Liver (tissue), 9 donors: Measurements from ENCODE around the gene USP9X. TPM values are rescaled to one million over a fixed set of nuclear protein-coding genes. Genes with fewer than 3 reads are reported as not detected.

Source experiments
- DNase-seq: peaks from one replicate; pipeline ENCODE4 v3.0.0-alpha.2; 2017; ENCODE audit warnings: low spot score
- H3K27ac ChIP-seq, 2 donors: one replicate each; pipeline ENCODE4 v1.7.0; 2013; ENCODE audit warnings: inconsistent platforms in 2 of 2, low read length in 2 of 2, control low read depth in 1 of 2, low read depth in 1 of 2, mild to moderate bottlenecking in 1 of 2
- H3K27me3 ChIP-seq, 4 donors: one replicate each; pipeline versions ENCODE4 v1.6.1 to v1.7.0; 2013; ENCODE audit warnings: low read length in 3 of 4, inconsistent platforms in 1 of 4, mild to moderate bottlenecking in 1 of 4, moderate library complexity in 1 of 4; ENCODE audit not compliant: control insufficient read depth in 4 of 4, insufficient read depth in 4 of 4
- H3K36me3 ChIP-seq, 4 donors: one replicate each; pipeline versions ENCODE4 v1.6.1 to v1.7.0; 2013; ENCODE audit warnings: low read length in 3 of 4, mild to moderate bottlenecking in 3 of 4, low read depth in 1 of 4, moderate library complexity in 1 of 4; ENCODE audit not compliant: control insufficient read depth in 4 of 4, insufficient read depth in 3 of 4
- H3K4me1 ChIP-seq, 4 donors: one replicate each; pipeline versions ENCODE4 v1.6.1 to v1.7.0; 2013; ENCODE audit warnings: low read length in 3 of 4, mild to moderate bottlenecking in 3 of 4, moderate library complexity in 1 of 4; ENCODE audit not compliant: control insufficient read depth in 4 of 4, insufficient read depth in 4 of 4
- H3K4me3 ChIP-seq, 3 donors: one replicate each; pipeline versions ENCODE4 v1.6.1 to v1.7.0; 2013; ENCODE audit warnings: low read length in 3 of 3, control low read depth in 1 of 3, low read depth in 1 of 3, mild to moderate bottlenecking in 1 of 3
- H3K9ac ChIP-seq, 2 donors: one replicate each; pipeline ENCODE4 v1.7.0; 2013; ENCODE audit warnings: low read length in 2 of 2, mild to moderate bottlenecking in 2 of 2, moderate library complexity in 2 of 2, control low read depth in 1 of 2, low read depth in 1 of 2
- H3K9me3 ChIP-seq, 4 donors: one replicate each; pipeline versions ENCODE4 v1.6.1 to v1.7.0; 2013; ENCODE audit warnings: low read length in 3 of 4; ENCODE audit not compliant: control insufficient read depth in 4 of 4
- ATF3 ChIP-seq: IDR thresholded peaks from 2 replicates; pipeline ENCODE4 v1.6.1; 2016; ENCODE audit warnings: antibody characterized with exemption
- CTCF ChIP-seq: fragments of 150-350 bp; IDR thresholded peaks from 2 replicates; pipeline ENCODE4 v1.5.1; 2017; ENCODE audit warnings: improper control_type of control experiment, low read depth, low read length; ENCODE audit not compliant: missing input control
- EGR1 ChIP-seq, 2 donors: IDR thresholded peaks; 2 replicates each; pipeline ENCODE4 v1.6.1; 2016 to 2018; ENCODE audit warnings: antibody characterized with exemption in 2 of 2, low read depth in 2 of 2
- FOXA1 ChIP-seq: IDR thresholded peaks from 2 replicates; pipeline ENCODE4 v1.6.1; 2016; ENCODE audit warnings: antibody characterized with exemption
- FOXA2 ChIP-seq: IDR thresholded peaks from 2 replicates; pipeline ENCODE4 v1.6.1; 2016; ENCODE audit warnings: antibody characterized with exemption
- GABPA ChIP-seq, 2 donors: IDR thresholded peaks in 1 of 2; conservative IDR thresholded peaks in 1 of 2; 2 replicates each; pipeline ENCODE4 v1.6.1; 2016; ENCODE audit warnings: antibody characterized with exemption in 2 of 2, mild to moderate bottlenecking in 1 of 2, moderate library complexity in 1 of 2
- HNF4A ChIP-seq, 2 donors: conservative IDR thresholded peaks; 2 replicates each; pipeline ENCODE4 v1.6.1; 2016; ENCODE audit warnings: antibody characterized with exemption in 2 of 2, mild to moderate bottlenecking in 2 of 2
- HNF4G ChIP-seq: IDR thresholded peaks from 2 replicates; pipeline ENCODE4 v1.6.1; 2016; ENCODE audit warnings: antibody characterized with exemption
- JUND ChIP-seq, 2 donors: IDR thresholded peaks; 2 replicates each; pipeline ENCODE4 v1.6.1; 2016; ENCODE audit warnings: antibody characterized with exemption in 2 of 2
- MAX ChIP-seq: IDR thresholded peaks from 2 replicates; pipeline ENCODE4 v1.6.1; 2016; ENCODE audit warnings: antibody characterized with exemption
- RAD21 ChIP-seq, 2 donors: IDR thresholded peaks; 2 replicates each; pipeline ENCODE4 v1.6.1; 2016; ENCODE audit warnings: antibody characterized with exemption in 2 of 2, mild to moderate bottlenecking in 2 of 2
- RXRA ChIP-seq, 2 donors: IDR thresholded peaks; 2 replicates each; pipeline ENCODE4 v1.6.1; 2017 to 2018; ENCODE audit warnings: antibody characterized with exemption in 2 of 2, mild to moderate bottlenecking in 1 of 2
- SP1 ChIP-seq: IDR thresholded peaks from 2 replicates; pipeline ENCODE4 v1.6.1; 2018; ENCODE audit warnings: antibody characterized with exemption, mild to moderate bottlenecking
- TAF1 ChIP-seq: conservative IDR thresholded peaks from 2 replicates; pipeline ENCODE4 v1.6.1; 2016; ENCODE audit warnings: antibody characterized with exemption, mild to moderate bottlenecking
- YY1 ChIP-seq: IDR thresholded peaks from 2 replicates; pipeline ENCODE4 v1.6.1; 2016; ENCODE audit warnings: antibody characterized with exemption, mild to moderate bottlenecking
- ZBTB33 ChIP-seq: IDR thresholded peaks from 2 replicates; pipeline ENCODE4 v1.6.1; 2016; ENCODE audit warnings: antibody characterized with exemption
- WGBS: extraction: QIAGEN DNeasy Blood & Tissue Kit; methylation state at CpG from one replicate; pipeline ENCODE4 v1.1.7; 2013; 5-methylcytosine and 5-hydroxymethylcytosine counted together
- polyA plus RNA-seq, 2 donors: library from polyadenylated mRNA; stranded (reverse) in 1 of 2; unstranded in 1 of 2; fragments of 200-250 nt in 1 of 2; fragments of >200 nt in 1 of 2; fragmentation: Nextera tagmentation in 1 of 2; extraction: Ambion mirVana in 1 of 2; gene quantifications; one replicate each; pipeline versions ENCODE4 v1.2.1 to v1.2.3, GENCODE V29; 2013 to 2015
- total RNA-seq, 2 donors: library from RNA; depleted of rRNA; stranded (reverse); fragments of >200 nt; gene quantifications; one replicate each; pipeline ENCODE4 v1.2.3, GENCODE V29; 2014
- donor health status: healthy.
- donor health status: healthy.
- donor health status: healthy.
- donor health status: healthy.
- donor health status: healthy.

Gene USP9X
- total and polyA plus RNA-seq, 4 donors: 13.4 to 117 (median 60.9) TPM

GRCh38 chrX:41152221-41152620 is 67.0 kb downstream of the USP9X start:
- Histone ChIP-seq H3K27ac (no peak overlapping the region), H3K4me3 (no peak overlapping the region), H3K36me3 (peaks cover 0 to 53% (median 33%) of the 10 kb centered on the region in 4 donors), H3K4me1 (no peaks in the 10 kb centered on the region), H3K9me3 (no peaks in the 10 kb centered on the region), H3K9ac (no peak overlapping the region), H3K27me3 (no peaks in the 10 kb centered on the region)
- TF ChIP-seq EGR1 (IDR thresholded peaks at IDR 0.05; ENCODE audit: low read depth in 2 of 2) (no peak), JUND (IDR thresholded peaks at IDR 0.05) (no peak), FOXA1 (no peak), ATF3 (no peak)
- DNase-seq: no peak
- WGBS: 95% methylated on average over 4 of the region's 4 CpGs

GRCh38 chrX:41153448-41153847 is 68.2 kb downstream of the USP9X start:
- DNase-seq: no peak
- TF ChIP-seq FOXA2 (no peak), RAD21 (IDR thresholded peaks at IDR 0.05) (no peak), RXRA (IDR thresholded peaks at IDR 0.05) (no peak), TAF1 (no peak), EGR1 (IDR thresholded peaks at IDR 0.05; ENCODE audit: low read depth in 2 of 2) (no peak), MAX (no peak), JUND (IDR thresholded peaks at IDR 0.05) (no peak), CTCF (no peak), GABPA (IDR thresholded peaks at IDR 0.05 in 1 of 2, conservative IDR thresholded peaks at IDR 0.05 in 1 of 2) (no peak), ZBTB33 (no peak), SP1 (no peak), HNF4A (conservative IDR thresholded peaks at IDR 0.05) (no peak), HNF4G (no peak)
- Histone ChIP-seq H3K9ac (no peak overlapping the region), H3K36me3 (peaks cover 0 to 53% (median 26%) of the 10 kb centered on the region in 4 donors), H3K4me1 (no peaks in the 10 kb centered on the region), H3K27me3 (no peaks in the 10 kb centered on the region), H3K4me3 (no peak overlapping the region), H3K27ac (no peak overlapping the region), H3K9me3 (no peaks in the 10 kb centered on the region)
- 93% methylated on average over 2 of the region's 2 CpGs for WGBS

- no peak for DNase-seq
- no peak for TF ChIP-seq EGR1 (IDR thresholded peaks at IDR 0.05; ENCODE audit: low read depth in 2 of 2)
- no peak for TF ChIP-seq YY1
- TF ChIP-seq FOXA2: no peak
- no peak for TF ChIP-seq TAF1
- TF ChIP-seq MAX: no peak
- TF ChIP-seq HNF4A (conservative IDR thresholded peaks at IDR 0.05): no peak
- no peak for TF ChIP-seq GABPA (IDR thresholded peaks at IDR 0.05 in 1 of 2, conservative IDR thresholded peaks at IDR 0.05 in 1 of 2)
- no peak for TF ChIP-seq SP1
- no peak for TF ChIP-seq ATF3
- Histone ChIP-seq H3K36me3 (peaks cover 0 to 52% (median 23%) of the 10 kb centered on the region in 4 donors), H3K4me1 (no peaks in the 10 kb centered on the region), H3K4me3 (no peak overlapping the region), H3K9ac (no peak overlapping the region), H3K9me3 (no peaks in the 10 kb centered on the region), H3K27me3 (no peaks in the 10 kb centered on the region), H3K27ac (no peak overlapping the region)
- WGBS: 96% methylated on average over 2 of the region's 2 CpGs
Measured at GRCh38 chrX:41153957-41154356, 68.7 kb downstream of the USP9X start.
